Gastroesophageal sphincter (tissue), 3 donors: ENCODE data around the gene GEMIN7.

ENCODE experiments used
- CTCF ChIP-seq, 4 experiments: fragments of 200-600 bp in 2 of 4; fragments of 450-650 bp in 2 of 4; sonication (generic) in 1 of 4; IDR thresholded peaks; one replicate each; pipeline ENCODE4 v1.5.1; 2017 to 2019; ENCODE audit warnings: antibody characterized with exemption in 4 of 4, mild to moderate bottlenecking in 2 of 4, moderate library complexity in 2 of 4
- POLR2AphosphoS5 ChIP-seq: sonication (generic); formaldehyde crosslinking; IDR thresholded peaks from one replicate; pipeline ENCODE4 v1.6.1; 2017; ENCODE audit warnings: antibody characterized with exemption

DNA sequence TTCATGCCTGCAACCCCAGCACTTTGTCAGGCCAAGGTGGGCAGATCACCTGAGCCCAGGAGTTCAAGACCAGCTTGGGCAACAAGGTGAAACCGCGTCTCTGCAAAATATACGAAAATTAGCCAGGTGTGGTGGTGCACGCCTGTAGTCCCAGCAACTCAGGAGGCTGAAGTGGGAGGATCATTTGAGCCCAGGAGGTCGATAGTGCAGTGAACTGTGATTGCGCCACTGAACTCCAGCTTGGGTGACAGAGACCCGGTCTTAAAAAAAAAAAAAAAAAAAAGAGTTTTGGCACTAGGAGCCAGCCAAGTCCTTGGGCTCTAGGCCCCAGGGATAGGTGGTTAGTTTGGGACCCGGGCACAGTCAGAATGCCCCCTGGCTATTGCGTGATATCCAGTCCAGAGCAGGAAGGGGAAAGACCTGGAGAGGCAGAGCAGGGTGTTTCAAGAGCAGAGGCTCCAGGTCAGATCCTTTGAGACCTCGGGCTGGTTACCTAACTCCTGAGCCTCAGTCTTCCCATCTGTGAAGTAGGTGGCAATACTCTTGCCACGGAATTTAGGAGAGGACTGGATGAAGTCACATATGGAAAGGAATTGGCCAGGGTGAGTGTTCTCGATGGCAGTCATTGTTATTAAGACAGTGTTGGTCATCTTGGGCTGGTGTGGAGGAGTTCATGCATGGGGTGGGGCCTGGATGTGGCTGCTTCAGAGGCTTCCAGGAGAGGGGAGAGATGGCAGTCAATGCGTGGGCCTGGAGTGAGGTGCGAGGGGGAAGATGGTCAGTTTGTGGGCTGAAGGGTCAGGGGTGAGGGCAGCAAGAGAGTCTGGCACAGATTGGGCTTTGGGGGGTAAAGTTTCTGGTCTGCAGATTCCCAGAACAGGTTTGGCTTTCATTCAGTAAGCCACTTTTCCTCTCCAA, 16.7 kb downstream of the GEMIN7 start:
- TF ChIP-seq CTCF (IDR thresholded peaks at IDR 0.05) (no peak), POLR2AphosphoS5 (no peak)
